H9 (cell line): ENCODE results near the gene LAMC2. TPM values are rescaled to one million over a fixed set of nuclear protein-coding genes. Genes with fewer than 3 reads are reported as not detected.

Source experiments
- DNase-seq: peaks from one replicate; pipeline ENCODE4 v3.0.0-alpha.2; 2017
- H2AFZ ChIP-seq: one replicate; pipeline ENCODE4 v1.6.1; 2013; ENCODE audit warnings: mild to moderate bottlenecking, low read length, control low read depth, moderate library complexity
- H2AK5ac ChIP-seq: 2 replicates; pipeline ENCODE4 v1.6.1; 2013; ENCODE audit warnings: low read length, control low read depth, mixed read lengths; ENCODE audit not compliant: insufficient read length
- H2BK120ac ChIP-seq: one replicate; pipeline ENCODE4 v1.6.1; 2013; ENCODE audit warnings: low read depth, mild to moderate bottlenecking, low read length, control low read depth, inconsistent platforms; ENCODE audit not compliant: poor library complexity, severe bottlenecking
- H2BK12ac ChIP-seq: 2 replicates; pipeline ENCODE4 v1.6.1; 2013; ENCODE audit warnings: low read length, control low read depth, mixed read lengths, low read depth; ENCODE audit not compliant: insufficient read length
- H2BK15ac ChIP-seq: 2 replicates; pipeline ENCODE4 v1.6.1; 2013; ENCODE audit warnings: low read depth, low read length, control low read depth
- H2BK20ac ChIP-seq: one replicate; pipeline ENCODE4 v1.6.1; 2013; ENCODE audit warnings: low read depth, mild to moderate bottlenecking, low read length, control low read depth, inconsistent platforms; ENCODE audit not compliant: poor library complexity, severe bottlenecking
- H2BK5ac ChIP-seq: 2 replicates; pipeline ENCODE4 v1.6.1; 2013; ENCODE audit warnings: low read length, control low read depth, mixed read lengths; ENCODE audit not compliant: insufficient read length
- H3K14ac ChIP-seq: 2 replicates; pipeline ENCODE4 v1.6.1; 2013; ENCODE audit warnings: low read length, control low read depth; ENCODE audit not compliant: insufficient read depth
- H3K18ac ChIP-seq: 2 replicates; pipeline ENCODE4 v1.6.1; 2013; ENCODE audit warnings: low read depth, mild to moderate bottlenecking, mixed read lengths, low read length, control low read depth; ENCODE audit not compliant: insufficient read length
- H3K23ac ChIP-seq: 2 replicates; pipeline ENCODE4 v1.6.1; 2013; ENCODE audit warnings: low read length, control low read depth, mixed read lengths, low read depth; ENCODE audit not compliant: insufficient read length
- H3K23me2 ChIP-seq: 2 replicates; pipeline ENCODE4 v1.6.1; 2013; ENCODE audit warnings: low read depth, mild to moderate bottlenecking, mixed read lengths, low read length, control low read depth; ENCODE audit not compliant: insufficient read length, poor library complexity, severe bottlenecking
- H3K27ac ChIP-seq: 2 replicates; pipeline ENCODE4 v1.5.1; 2013; ENCODE audit warnings: low read length, control low read depth, mixed read lengths, low read depth; ENCODE audit not compliant: insufficient read length
- H3K27me3 ChIP-seq: 2 replicates; pipeline ENCODE4 v1.6.1; 2013; ENCODE audit warnings: low read length, control low read depth, inconsistent platforms; ENCODE audit not compliant: insufficient read depth
- H3K4ac ChIP-seq: 2 replicates; pipeline ENCODE4 v1.6.1; 2013; ENCODE audit warnings: low read depth, mild to moderate bottlenecking, control low read depth, inconsistent platforms, low read length, moderate library complexity
- H3K4me1 ChIP-seq: 2 replicates; pipeline ENCODE4 v1.6.1; 2013; ENCODE audit warnings: low read length, control low read depth, inconsistent platforms; ENCODE audit not compliant: insufficient read depth
- H3K4me2 ChIP-seq: 2 replicates; pipeline ENCODE4 v1.6.1; 2013; ENCODE audit warnings: low read length, control low read depth, mixed read lengths; ENCODE audit not compliant: insufficient read length, insufficient read depth
- H3K56ac ChIP-seq: 2 replicates; pipeline ENCODE4 v1.6.1; 2013; ENCODE audit warnings: low read depth, mild to moderate bottlenecking, mixed read lengths, low read length, control low read depth; ENCODE audit not compliant: insufficient read length
- H3K79me1 ChIP-seq: 2 replicates; pipeline ENCODE4 v1.6.1; 2013; ENCODE audit warnings: low read depth, mild to moderate bottlenecking, moderate library complexity, low read length, control low read depth, inconsistent platforms; ENCODE audit not compliant: insufficient read depth, poor library complexity, severe bottlenecking
- H3K79me2 ChIP-seq: 2 replicates; pipeline ENCODE4 v1.6.1; 2013; ENCODE audit warnings: low read length, control low read depth, inconsistent platforms; ENCODE audit not compliant: insufficient read depth
- H3K9ac ChIP-seq: 2 replicates; pipeline ENCODE4 v1.6.1; 2013; ENCODE audit warnings: low read length, control low read depth, mixed read lengths; ENCODE audit not compliant: insufficient read length; ENCODE audit errors: extremely low read depth
- H3K9me3 ChIP-seq: one replicate; pipeline ENCODE4 v1.6.1; 2013; ENCODE audit warnings: low read depth, low read length, inconsistent platforms; ENCODE audit not compliant: control insufficient read depth
- H3T11ph ChIP-seq: one replicate; pipeline ENCODE4 v1.6.1; 2013; ENCODE audit warnings: mild to moderate bottlenecking, low read length, control low read depth, inconsistent platforms
- H4K20me1 ChIP-seq: one replicate; pipeline ENCODE4 v1.6.1; 2013; ENCODE audit not compliant: control insufficient read depth, insufficient read length, insufficient read depth
- H4K5ac ChIP-seq: 2 replicates; pipeline ENCODE4 v1.6.1; 2013; ENCODE audit warnings: low read depth, mild to moderate bottlenecking, mixed read lengths, low read length, control low read depth; ENCODE audit not compliant: insufficient read length
- H4K8ac ChIP-seq: replicated peaks from 2 replicates; pipeline ENCODE4 v1.6.1; 2013; ENCODE audit warnings: low read length, control low read depth, mixed read lengths, low read depth; ENCODE audit not compliant: insufficient read length
- H4K91ac ChIP-seq: 2 replicates; pipeline ENCODE4 v1.6.1; 2013; ENCODE audit warnings: low read depth, mild to moderate bottlenecking, moderate library complexity, mixed read lengths, low read length, control low read depth; ENCODE audit not compliant: insufficient read length
- H3K27ac Mint-ChIP-seq, 3 experiments: 2 replicates in 2 of 3; 3 replicates in 1 of 3; pipeline ENCODE4 v1.8.0; 2020 to 2021; ENCODE audit warnings: mixed read lengths in 3 of 3, mild to moderate bottlenecking in 1 of 3, moderate library complexity in 1 of 3
- H3K27me3 Mint-ChIP-seq: 2 replicates; pipeline ENCODE4 v1.8.0; 2021; ENCODE audit warnings: low read depth, mild to moderate bottlenecking, moderate library complexity, mixed read lengths
- H3K36me3 Mint-ChIP-seq, 3 experiments: 2 replicates in 2 of 3; 3 replicates in 1 of 3; pipeline ENCODE4 v1.8.0; 2020 to 2021; ENCODE audit warnings: low read depth in 3 of 3, mixed read lengths in 3 of 3; ENCODE audit not compliant: insufficient read depth in 1 of 3
- H3K4me1 Mint-ChIP-seq, 2 experiments: 2 replicates each; pipeline ENCODE4 v1.8.0; 2020; ENCODE audit warnings: mixed read lengths in 2 of 2
- H3K4me3 Mint-ChIP-seq, 2 experiments: 2 replicates in 1 of 2; 3 replicates in 1 of 2; pipeline ENCODE4 v1.8.0; 2020 to 2021; ENCODE audit warnings: mild to moderate bottlenecking in 2 of 2, mixed read lengths in 2 of 2, moderate library complexity in 1 of 2
- H3K9me3 Mint-ChIP-seq, 2 experiments: 2 replicates in 1 of 2; 3 replicates in 1 of 2; pipeline ENCODE4 v1.8.0; 2020; ENCODE audit warnings: mild to moderate bottlenecking in 2 of 2, mixed read lengths in 2 of 2, moderate library complexity in 1 of 2
- WGBS: extraction: QIAGEN DNeasy Blood & Tissue Kit; methylation state at CpG from one replicate; pipeline ENCODE4 v1.1.7; 2013; ENCODE audit warnings: missing lambda C conversion rate, low lambda C conversion rate, mixed read lengths; ENCODE audit not compliant: insufficient read length; ENCODE audit errors: extremely low coverage; 5-methylcytosine and 5-hydroxymethylcytosine counted together
- total RNA-seq: library from RNA; stranded (reverse); gene quantifications from 2 replicates; pipeline ENCODE4 v1.2.1, GENCODE V29; 2021
- TF ChIP-seq, protein P1 (sequence below): fragments of 200-600 bp; sonication (generic); conservative IDR thresholded peaks from 3 replicates; pipeline ENCODE4 v1.8.0; 2021; ENCODE audit warnings: antibody characterized with exemption, mild to moderate bottlenecking

LAMC2 gene
- total RNA-seq, 1 experiment from 2014 or later, result 7.4 TPM

GRCh38 chr1:183241471-183241870 is 55.4 kb downstream of the LAMC2 start:
- H2AFZ ChIP-seq, result no peak overlapping the region
- no peak overlapping the region for H3K4ac ChIP-seq
- no peaks in the 10 kb centered on the region for H3K79me2 ChIP-seq
- H3K4me3 Mint-ChIP-seq, result no peak overlapping the region
- H3K79me1 ChIP-seq, result no peaks in the 10 kb centered on the region
- no peaks in the 10 kb centered on the region for H3K9me3 ChIP-seq
- no peaks in the 10 kb centered on the region for H3K27me3 Mint-ChIP-seq
- peaks cover 5 to 6% of the 10 kb centered on the region in 2 experiments for H3K4me1 Mint-ChIP-seq
- H3K14ac ChIP-seq, result no peak overlapping the region
- H3T11ph ChIP-seq, result no peak overlapping the region
- H3K36me3 Mint-ChIP-seq, result peaks cover 0 to 8% (median 0%) of the 10 kb centered on the region in 3 experiments; a peak in 1 of 7 replicates
- no peak overlapping the region for H3K9ac ChIP-seq
- no peaks in the 10 kb centered on the region for H4K20me1 ChIP-seq
- no peak overlapping the region for H3K18ac ChIP-seq
- TF ChIP-seq, protein P1, sequence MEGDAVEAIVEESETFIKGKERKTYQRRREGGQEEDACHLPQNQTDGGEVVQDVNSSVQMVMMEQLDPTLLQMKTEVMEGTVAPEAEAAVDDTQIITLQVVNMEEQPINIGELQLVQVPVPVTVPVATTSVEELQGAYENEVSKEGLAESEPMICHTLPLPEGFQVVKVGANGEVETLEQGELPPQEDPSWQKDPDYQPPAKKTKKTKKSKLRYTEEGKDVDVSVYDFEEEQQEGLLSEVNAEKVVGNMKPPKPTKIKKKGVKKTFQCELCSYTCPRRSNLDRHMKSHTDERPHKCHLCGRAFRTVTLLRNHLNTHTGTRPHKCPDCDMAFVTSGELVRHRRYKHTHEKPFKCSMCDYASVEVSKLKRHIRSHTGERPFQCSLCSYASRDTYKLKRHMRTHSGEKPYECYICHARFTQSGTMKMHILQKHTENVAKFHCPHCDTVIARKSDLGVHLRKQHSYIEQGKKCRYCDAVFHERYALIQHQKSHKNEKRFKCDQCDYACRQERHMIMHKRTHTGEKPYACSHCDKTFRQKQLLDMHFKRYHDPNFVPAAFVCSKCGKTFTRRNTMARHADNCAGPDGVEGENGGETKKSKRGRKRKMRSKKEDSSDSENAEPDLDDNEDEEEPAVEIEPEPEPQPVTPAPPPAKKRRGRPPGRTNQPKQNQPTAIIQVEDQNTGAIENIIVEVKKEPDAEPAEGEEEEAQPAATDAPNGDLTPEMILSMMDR, result no peak
- no peak overlapping the region for H4K91ac ChIP-seq
- H3K23ac ChIP-seq, result no peak overlapping the region
- WGBS, result no CpG with 5 or more reads among the region's 3 CpGs
- H2AK5ac ChIP-seq, result no peak overlapping the region
- H2BK120ac ChIP-seq, result no peak overlapping the region
- no peaks in the 10 kb centered on the region for H3K27me3 ChIP-seq
- H2BK12ac ChIP-seq, result no peak overlapping the region
- no peak overlapping the region for H4K5ac ChIP-seq
- no peak overlapping the region for H2BK20ac ChIP-seq
- H3K27ac ChIP-seq, result no peak overlapping the region
- H2BK15ac ChIP-seq, result no peak overlapping the region
- no peaks in the 10 kb centered on the region for H3K4me1 ChIP-seq
- no peak overlapping the region for H4K8ac ChIP-seq
- DNase-seq, result no peak
- no peaks in the 10 kb centered on the region for H3K9me3 Mint-ChIP-seq
- no peak overlapping the region for H2BK5ac ChIP-seq
- H3K23me2 ChIP-seq, result no peaks in the 10 kb centered on the region
- H3K56ac ChIP-seq, result no peak overlapping the region
- no peak overlapping the region for H3K4me2 ChIP-seq
- no peak overlapping the region for H3K27ac Mint-ChIP-seq
